G401.6 (cell line): ENCODE measurements around the gene DEFB108B.
A peak's percentile ranks its signal among the peaks of the same experiment; 100 is the strongest.
"Not testable (repeated sequence)": the region's sequence is repeated elsewhere in the genome, so short reads cannot be mapped to it uniquely, and the experiment has no call there.

Experiments used
- FAIRE-seq: peaks from 2 replicates; lab custom pipeline; 2012; peaks lifted over from hg19 to GRCh38; lab: Jason Lieb, UNC

The DEFB108B gene

GRCh38 chr11:71832811-71833210, at the start of gene DEFB108B:
DEFB108B (plus strand) TSS chr11:71833200; CDS start chr11:71833200, 0 bp downstream.
- not testable (repeated sequence) for FAIRE-seq

DNA sequence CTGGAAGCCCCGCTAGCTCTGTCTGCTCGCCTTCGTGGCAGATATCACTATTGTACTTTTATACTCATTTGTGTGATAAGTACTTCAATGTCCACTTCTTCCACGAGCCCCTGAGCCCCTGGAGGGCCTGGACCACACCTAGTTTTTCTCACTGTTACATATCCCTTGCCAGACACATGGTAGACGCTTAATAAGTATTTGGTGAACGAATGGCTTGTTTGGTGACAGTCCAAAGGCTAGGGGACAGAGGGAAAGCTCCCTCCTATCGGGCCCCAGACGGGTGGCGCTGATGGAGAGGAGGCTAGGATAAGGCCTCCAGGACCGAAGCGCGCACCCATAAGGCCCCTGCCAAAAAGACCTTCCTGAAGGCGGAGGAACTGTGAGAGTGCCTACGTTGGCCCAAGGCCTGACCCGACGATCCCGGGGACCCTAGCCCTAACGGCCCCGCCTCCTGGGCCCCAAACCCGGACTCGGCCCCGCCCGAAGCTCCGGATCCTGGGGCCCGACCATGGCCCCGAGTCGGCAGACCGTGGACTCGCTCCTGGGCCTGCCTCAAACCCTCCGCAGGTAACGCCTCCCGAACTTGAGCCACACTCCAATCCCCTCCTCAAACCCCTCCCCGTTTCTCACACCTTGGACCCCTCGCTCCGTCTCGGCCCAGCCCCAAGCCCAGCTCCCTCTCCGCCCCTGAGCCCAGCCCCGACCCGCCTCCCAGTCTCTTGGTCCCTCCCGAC, 46.7 kb upstream of the DEFB108B start:
- FAIRE-seq, result not testable (repeated sequence)

GRCh38 chr11:71786848-71787097, 46.2 kb upstream of the DEFB108B start:
- peak; percentile 94 for FAIRE-seq

DNA sequence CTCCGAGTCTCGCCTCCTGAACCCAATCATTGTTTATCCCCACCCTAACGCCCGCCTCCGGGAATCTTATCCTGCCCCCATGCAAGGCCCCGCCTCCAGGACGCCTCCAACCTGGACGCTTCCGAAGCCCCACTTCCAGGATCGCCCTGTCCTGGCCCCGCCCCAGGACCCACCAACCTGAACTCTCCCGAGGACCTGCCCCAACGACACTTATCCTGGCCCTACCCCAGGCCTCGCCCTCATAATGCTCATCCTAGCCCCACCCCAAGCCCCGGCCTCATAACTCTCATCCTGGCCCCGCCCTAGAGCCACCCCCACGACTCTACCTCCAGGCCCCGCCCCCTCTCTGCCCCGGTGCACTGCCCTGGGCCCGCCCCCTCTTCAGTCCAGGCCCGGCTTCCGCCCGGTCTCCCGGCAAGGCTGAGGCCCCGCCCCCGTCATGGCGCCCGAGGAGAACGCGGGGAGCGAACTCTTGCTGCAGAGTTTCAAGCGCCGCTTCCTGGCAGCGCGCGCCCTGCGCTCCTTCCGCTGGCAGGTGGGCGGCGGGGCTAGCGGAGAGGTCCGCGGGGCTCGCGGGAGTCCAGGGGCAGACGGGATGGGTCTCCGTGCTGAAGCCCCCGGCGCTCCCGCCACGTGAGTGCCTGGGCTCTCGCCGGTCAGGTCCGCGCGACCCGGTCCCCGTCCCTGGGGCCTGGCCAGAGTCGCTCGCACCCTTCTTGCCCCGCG, 45.7 kb upstream of the DEFB108B start:
- FAIRE-seq, result no peak

GRCh38 chr11:71787824-71788454, 45.1 kb upstream of the DEFB108B start:
- FAIRE-seq, result not testable (repeated sequence)

GRCh38 chr11:71789444-71790196, 43.4 kb upstream of the DEFB108B start:
- FAIRE-seq, result not testable (repeated sequence)

DNA sequence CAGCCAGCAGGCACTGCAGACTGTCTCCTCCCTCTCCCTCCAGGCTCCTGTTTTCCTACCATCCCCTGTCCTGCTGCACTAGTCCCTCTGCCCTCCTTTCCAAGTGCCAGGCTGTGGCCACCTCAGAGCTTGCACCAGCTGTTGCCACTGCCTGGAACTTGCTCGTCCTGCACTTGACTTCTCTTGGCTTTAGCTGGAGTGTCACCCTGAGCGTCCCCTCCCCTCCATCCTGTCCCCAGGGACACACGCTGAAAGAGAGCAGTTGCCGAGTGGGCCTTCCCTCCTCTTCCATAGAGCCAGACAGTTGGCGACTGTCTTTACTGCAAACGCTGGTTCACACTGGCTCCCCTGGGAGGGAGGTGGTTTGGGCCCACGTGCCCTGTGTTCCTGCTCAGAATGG, 41.9 kb upstream of the DEFB108B start:
- not testable (repeated sequence) for FAIRE-seq

GRCh38 chr11:71792621-71793235, 40.3 kb upstream of the DEFB108B start:
- not testable (repeated sequence) for FAIRE-seq

DNA sequence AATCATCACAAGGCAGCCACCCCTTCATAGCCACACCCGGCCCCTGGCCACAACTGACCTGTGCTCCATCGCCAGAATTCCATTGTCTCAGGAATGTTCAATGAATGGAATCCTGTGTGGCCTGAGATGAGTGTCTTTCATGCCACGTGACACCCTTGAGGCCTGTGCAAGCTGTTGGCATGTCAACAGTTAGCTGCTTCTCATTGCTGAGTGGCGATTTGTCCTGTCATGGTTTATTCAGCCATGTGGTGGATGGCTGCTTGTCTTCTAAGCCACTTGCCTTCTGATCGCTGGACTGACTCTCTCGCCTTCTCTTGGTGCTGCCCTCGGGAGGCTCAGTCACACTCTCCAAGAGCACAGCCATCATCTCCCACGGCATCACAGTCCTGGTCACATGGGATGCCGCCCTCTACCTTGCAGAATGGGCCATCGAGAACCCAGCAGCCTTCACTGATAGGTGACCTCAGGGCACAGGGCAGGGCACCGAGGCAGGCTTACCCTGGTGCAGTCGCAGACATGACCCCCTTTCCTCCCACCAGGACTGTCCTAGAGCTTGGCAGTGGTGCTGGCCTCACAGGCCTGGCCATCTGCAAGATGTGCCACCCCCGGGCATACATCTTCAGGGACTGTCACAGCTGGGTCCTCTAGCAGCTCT, 38.5 kb upstream of the DEFB108B start:
- not testable (repeated sequence) for FAIRE-seq

DNA sequence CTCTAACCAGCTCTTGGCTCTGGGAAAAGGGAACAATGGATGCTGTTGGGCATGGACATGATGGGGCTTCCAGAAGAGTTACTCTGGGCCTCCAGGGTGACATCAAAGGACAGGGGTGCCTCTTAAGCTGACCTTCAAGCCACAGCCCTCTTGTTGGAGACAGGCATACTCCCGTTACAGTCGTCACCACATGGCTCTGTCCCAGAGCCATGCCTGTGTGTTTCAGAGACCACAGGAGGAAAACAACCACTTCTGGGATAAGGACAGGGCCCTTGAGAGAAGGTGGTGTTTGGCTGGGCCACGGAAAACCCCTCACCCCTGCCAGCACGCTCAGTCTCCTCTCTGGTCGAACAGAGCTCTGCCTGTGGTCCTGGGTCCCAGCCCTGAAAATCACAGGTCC, 37.8 kb upstream of the DEFB108B start:
- not testable (repeated sequence) for FAIRE-seq

DNA sequence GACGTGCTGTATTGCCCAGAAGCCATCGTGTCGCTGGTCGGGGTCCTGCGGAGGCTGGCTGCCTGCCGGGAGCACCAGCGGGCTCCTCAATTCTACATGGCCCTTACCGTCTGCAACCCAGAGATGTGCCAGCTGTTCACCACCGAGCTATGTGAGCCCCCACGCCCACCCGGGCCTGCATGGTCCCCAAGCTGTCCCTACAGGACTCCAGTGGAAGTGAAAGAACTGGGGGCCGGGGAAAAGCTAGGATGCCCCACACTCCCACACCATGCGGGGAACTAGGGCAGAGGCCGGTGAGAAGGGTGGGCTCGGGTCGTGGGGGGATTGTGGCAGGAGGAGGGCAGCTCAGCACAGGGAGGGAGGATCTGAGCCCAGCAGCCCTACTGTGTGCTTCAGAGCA, 37.0 kb upstream of the DEFB108B start:
- FAIRE-seq, result not testable (repeated sequence)

DNA sequence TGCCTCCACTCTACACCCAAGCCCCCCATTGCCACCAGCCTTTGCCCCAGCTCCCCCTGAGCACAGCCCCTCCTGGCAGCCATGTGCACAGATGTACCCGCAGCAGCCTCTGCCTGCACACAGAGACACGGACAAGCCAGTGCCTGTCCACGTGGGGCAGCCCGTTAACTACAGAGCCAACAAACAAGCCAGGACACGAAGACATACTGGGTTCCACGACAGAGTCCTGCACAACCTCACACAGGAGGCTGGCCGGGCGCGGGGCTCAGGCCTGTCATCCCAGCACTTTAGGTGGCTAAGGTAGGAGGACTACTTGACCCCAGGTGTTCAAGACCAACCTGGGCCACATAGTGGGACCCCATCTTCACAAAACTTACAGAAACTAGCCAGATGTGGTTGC, 36.2 kb upstream of the DEFB108B start:
- not testable (repeated sequence) for FAIRE-seq

GRCh38 chr11:71799556-71800128, 33.4 kb upstream of the DEFB108B start:
- not testable (repeated sequence) for FAIRE-seq

GRCh38 chr11:71800335-71800953, 32.6 kb upstream of the DEFB108B start:
- not testable (repeated sequence) for FAIRE-seq

DNA sequence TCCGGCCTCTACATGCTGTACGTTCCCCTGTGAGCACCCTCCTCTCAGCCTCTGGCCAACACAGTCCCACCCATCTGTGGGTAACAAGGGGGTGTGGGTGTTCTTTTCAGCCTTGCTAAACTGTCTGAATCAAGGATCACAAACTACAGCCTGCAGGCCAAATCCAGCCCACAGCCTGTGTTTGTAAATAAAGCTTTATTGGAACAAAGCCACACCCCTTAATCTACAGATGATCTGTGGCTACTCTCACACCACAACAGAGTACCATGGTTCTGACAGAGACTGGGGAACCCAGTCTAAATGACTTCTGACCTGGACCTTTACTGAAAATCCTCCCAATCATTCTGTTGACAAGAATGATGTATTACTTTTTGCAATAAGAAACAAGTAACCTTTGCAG, 32.0 kb upstream of the DEFB108B start:
- FAIRE-seq, result not testable (repeated sequence)

DNA sequence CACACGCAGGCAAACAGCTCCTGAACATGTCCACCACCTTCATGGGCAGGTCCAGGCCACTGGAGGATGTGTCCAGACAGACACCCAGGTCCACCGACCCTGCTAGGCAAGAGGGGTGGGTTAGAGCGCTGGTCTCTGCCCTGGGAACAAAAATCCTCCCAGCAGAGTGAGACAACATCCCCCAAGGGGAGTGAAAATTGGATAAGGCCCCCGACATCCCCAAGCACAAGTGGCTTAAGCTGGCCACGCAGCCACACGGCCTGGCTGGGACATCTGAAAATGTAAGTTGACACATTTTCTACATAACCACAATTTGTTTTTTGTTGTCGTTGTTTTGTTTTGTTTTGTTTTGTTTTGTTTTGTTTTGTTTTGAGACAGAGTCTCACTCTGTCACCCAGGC, 30.1 kb upstream of the DEFB108B start:
- FAIRE-seq, result not testable (repeated sequence)

GRCh38 chr11:71804158-71804947, 28.6 kb upstream of the DEFB108B start:
- FAIRE-seq, result not testable (repeated sequence)

- not testable (repeated sequence) for FAIRE-seq
Observed at GRCh38 chr11:71812529-71812928, 20.5 kb upstream of the DEFB108B start.

- FAIRE-seq, result peak; percentile 71
Observed at GRCh38 chr11:71813481-71814355, 19.3 kb upstream of the DEFB108B start.
